GM23338 (cell line): ENCODE data around the gene SLC41A3. TPM values are rescaled to one million over a fixed set of nuclear protein-coding genes. Genes with fewer than 3 reads are reported as not detected.

ENCODE experiments used
- ATAC-seq: fragments of 200-7000 bp; cut with Tn5 transposase; 3 replicates; pipeline ENCODE4 v1.9.1; 2020
- DNase-seq: peaks from one replicate; pipeline ENCODE4 v3.0.0-alpha.2; 2015; ENCODE audit warnings: low spot score
- H2AFZ ChIP-seq: fragments of 200-600 bp; sonication (generic); 2 replicates; pipeline ENCODE4 v1.8.0; 2016; ENCODE audit warnings: antibody characterized with exemption, mild to moderate bottlenecking, moderate library complexity
- H3F3A ChIP-seq: fragments of 200-600 bp; sonication (generic); replicated peaks from 2 replicates; pipeline ENCODE4 v1.8.0; 2017; ENCODE audit warnings: antibody characterized with exemption, mixed run types, low read depth
- H3K27ac ChIP-seq: fragments of 200-600 bp; sonication (generic); 2 replicates; pipeline ENCODE4 v1.6.1; 2016; ENCODE audit warnings: low read depth
- H3K27me3 ChIP-seq: fragments of 200-600 bp; sonication (generic); 2 replicates; pipeline ENCODE4 v1.8.0; 2016; ENCODE audit warnings: mild to moderate bottlenecking, mixed run types, moderate library complexity; ENCODE audit not compliant: insufficient read depth
- H3K36me3 ChIP-seq: fragments of 200-600 bp; sonication (generic); 2 replicates; pipeline ENCODE4 v1.8.0; 2016; ENCODE audit warnings: mild to moderate bottlenecking; ENCODE audit not compliant: insufficient read depth
- H3K4me1 ChIP-seq: fragments of 200-600 bp; sonication (generic); 2 replicates; pipeline ENCODE4 v1.8.0; 2016; ENCODE audit warnings: mild to moderate bottlenecking, moderate library complexity; ENCODE audit not compliant: insufficient read depth
- H3K4me2 ChIP-seq: fragments of 200-600 bp; sonication (generic); 2 replicates; pipeline ENCODE4 v1.7.1; 2017; ENCODE audit warnings: mixed run types
- H3K4me3 ChIP-seq: fragments of 200-600 bp; sonication (generic); 2 replicates; pipeline ENCODE4 v1.6.1; 2016; ENCODE audit warnings: mixed run types
- H3K79me2 ChIP-seq: fragments of 200-600 bp; sonication (generic); replicated peaks from 2 replicates; pipeline ENCODE4 v1.8.0; 2017; ENCODE audit warnings: mild to moderate bottlenecking; ENCODE audit not compliant: insufficient read depth
- H3K9me2 ChIP-seq: fragments of 200-600 bp; sonication (generic); 2 replicates; pipeline ENCODE4 v1.8.0; 2017; ENCODE audit not compliant: insufficient read depth
- H4K20me1 ChIP-seq: fragments of 200-600 bp; sonication (generic); replicated peaks from 2 replicates; pipeline ENCODE4 v1.8.0; 2017; ENCODE audit warnings: mild to moderate bottlenecking; ENCODE audit not compliant: insufficient read depth
- H3K27ac Mint-ChIP-seq: 2 replicates; pipeline ENCODE4 v1.8.0; 2020; ENCODE audit warnings: inconsistent platforms, mild to moderate bottlenecking, moderate library complexity, mixed read lengths
- H3K27me3 Mint-ChIP-seq: 3 replicates; pipeline ENCODE4 v1.8.0; 2022; ENCODE audit warnings: low read depth, mild to moderate bottlenecking, moderate library complexity, mixed read lengths, inconsistent platforms; ENCODE audit not compliant: insufficient read depth, poor library complexity
- H3K36me3 Mint-ChIP-seq: 3 replicates; pipeline ENCODE4 v1.8.0; 2021; ENCODE audit warnings: low read depth, mild to moderate bottlenecking, inconsistent platforms, moderate library complexity, mixed read lengths
- H3K4me1 Mint-ChIP-seq: 3 replicates; pipeline ENCODE4 v1.8.0; 2020; ENCODE audit warnings: mild to moderate bottlenecking, inconsistent platforms, mixed read lengths
- H3K4me3 Mint-ChIP-seq: 3 replicates; pipeline ENCODE4 v1.8.0; 2021; ENCODE audit warnings: moderate library complexity, mild to moderate bottlenecking, inconsistent platforms, mixed read lengths
- H3K9me3 Mint-ChIP-seq: 3 replicates; pipeline ENCODE4 v1.8.0; 2020; ENCODE audit warnings: moderate library complexity, mild to moderate bottlenecking, inconsistent platforms, mixed read lengths
- CREB1 ChIP-seq: fragments of 250-450 bp; sonication (Bioruptor Pico); IDR thresholded peaks from 2 replicates; pipeline ENCODE4 v1.5.0; 2020; ENCODE audit warnings: low read depth, mild to moderate bottlenecking, moderate library complexity
- EZH2 ChIP-seq: fragments of 200-600 bp; sonication (generic); IDR thresholded peaks from one replicate; pipeline ENCODE4 v1.8.0; 2017; ENCODE audit warnings: antibody characterized with exemption, mild to moderate bottlenecking, low read depth; ENCODE audit not compliant: unreplicated experiment
- EZH2phosphoT487 ChIP-seq: fragments of 200-600 bp; sonication (generic); IDR thresholded peaks from one replicate; pipeline ENCODE4 v1.8.1; 2018; ENCODE audit warnings: antibody characterized with exemption; ENCODE audit not compliant: unreplicated experiment
- JUNB ChIP-seq: IDR thresholded peaks from one replicate; pipeline ENCODE4 v1.6.1; 2016; ENCODE audit warnings: antibody characterized with exemption; ENCODE audit not compliant: unreplicated experiment
- NANOG ChIP-seq: IDR thresholded peaks from 2 replicates; pipeline ENCODE4 v1.6.1; 2016; ENCODE audit warnings: antibody characterized with exemption, borderline replicate concordance
- POLR2AphosphoS5 ChIP-seq: IDR thresholded peaks from 2 replicates; pipeline ENCODE4 v1.6.1; 2016; ENCODE audit warnings: antibody characterized with exemption, low read depth
- STAT1 ChIP-seq: IDR thresholded peaks from one replicate; pipeline ENCODE4 v1.6.1; 2016; ENCODE audit warnings: antibody characterized with exemption; ENCODE audit not compliant: unreplicated experiment
- ZNF114 ChIP-seq: fragments of 250-450 bp; sonication (Bioruptor Pico); IDR thresholded peaks from 2 replicates; pipeline ENCODE4 v1.5.0; 2020; ENCODE audit warnings: mild to moderate bottlenecking, moderate library complexity
- ZNF331 ChIP-seq: fragments of 250-450 bp; sonication (Bioruptor Pico); IDR thresholded peaks from 2 replicates; pipeline ENCODE4 v1.5.0; 2020; ENCODE audit warnings: low read depth, mild to moderate bottlenecking, moderate library complexity
- polyA plus RNA-seq: library from polyadenylated mRNA; unstranded; fragments of >200 nt; fragmentation: Nextera tagmentation; extraction: Ambion mirVana; gene quantifications from 2 replicates; pipeline ENCODE4 v1.2.1, GENCODE V29; 2016
- total RNA-seq: library from RNA; depleted of rRNA; stranded (reverse); fragments of >200 nt; shearing (Covaris generic); gene quantifications from 2 replicates; pipeline ENCODE4 v1.2.3, GENCODE V29; 2014
- TF ChIP-seq, protein P1 (sequence below): fragments of 250-450 bp; sonication (Bioruptor Pico); IDR thresholded peaks from 2 replicates; pipeline ENCODE4 v1.5.0; 2020; ENCODE audit warnings: mild to moderate bottlenecking, moderate library complexity
- TF ChIP-seq, protein P2 (sequence below): IDR thresholded peaks from 2 replicates; pipeline ENCODE4 v1.6.1; 2016; ENCODE audit warnings: antibody characterized with exemption
- TF ChIP-seq, protein P3 (sequence below), 2 experiments: fragments of 200-600 bp in 1 of 2; sonication (generic) in 1 of 2; conservative IDR thresholded peaks; 2 replicates each; pipeline versions ENCODE4 v1.5.1 to v1.6.1; 2016 to 2017; ENCODE audit warnings: antibody characterized with exemption in 2 of 2, low read depth in 2 of 2, mild to moderate bottlenecking in 2 of 2, moderate library complexity in 1 of 2
- TF ChIP-seq, protein P4 (sequence below): IDR thresholded peaks from one replicate; pipeline ENCODE4 v1.6.1; 2018; ENCODE audit warnings: antibody characterized with exemption; ENCODE audit not compliant: unreplicated experiment

Gene SLC41A3
- total and polyA plus RNA-seq, 2 experiments from 2014 or later = 12.1 to 29.8 TPM

DNA sequence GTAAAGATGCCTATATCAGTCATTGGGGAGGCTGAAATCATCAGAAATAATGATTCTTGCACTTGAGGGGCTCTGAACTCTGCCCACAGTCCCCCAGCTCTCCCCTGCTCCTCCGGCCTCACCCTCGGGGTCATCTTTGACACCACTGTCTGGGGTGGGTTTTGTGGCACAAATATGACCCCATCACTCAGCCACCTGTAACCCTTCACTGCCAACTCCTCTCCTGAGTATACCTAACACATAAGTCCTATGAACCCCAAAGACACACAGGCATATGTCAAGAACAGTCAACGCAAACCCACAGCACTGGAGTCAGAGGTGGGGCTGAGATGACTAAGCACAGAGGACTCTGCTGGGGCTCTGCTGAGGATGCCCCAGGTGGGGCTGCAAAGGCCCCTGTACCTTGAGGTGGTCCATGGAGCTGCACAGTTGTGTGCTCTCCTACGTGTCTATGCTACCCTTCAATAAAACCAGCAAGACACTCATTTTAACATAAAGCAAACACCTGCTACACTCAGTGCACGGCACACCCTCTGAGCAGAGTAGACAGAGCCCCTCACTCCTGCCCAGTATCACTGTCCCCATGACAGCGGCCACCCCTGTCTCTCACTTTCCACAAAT, 29.9 kb downstream of the SLC41A3 start:
- DNase-seq (no peak), ATAC-seq (no peak)
- no peaks in the 10 kb centered on the region for H3K9me3 Mint-ChIP-seq
- H3K9me2 ChIP-seq = no peaks in the 10 kb centered on the region
- H4K20me1 ChIP-seq = no peaks in the 10 kb centered on the region
- peaks cover 7% of the 10 kb centered on the region for H3K4me1 Mint-ChIP-seq
- no peak overlapping the region for H3K4me2 ChIP-seq
- H3K27me3 Mint-ChIP-seq = peaks cover 6% of the 10 kb centered on the region
- H3K27ac ChIP-seq = no peak overlapping the region
- no peak overlapping the region for H3K4me3 Mint-ChIP-seq
- H3K27me3 ChIP-seq = no peaks in the 10 kb centered on the region
- H3K36me3 Mint-ChIP-seq = no peaks in the 10 kb centered on the region; the same call in 2 of the 3 replicates
- no peaks in the 10 kb centered on the region for H3K36me3 ChIP-seq
- TF ChIP-seq, protein P1, sequence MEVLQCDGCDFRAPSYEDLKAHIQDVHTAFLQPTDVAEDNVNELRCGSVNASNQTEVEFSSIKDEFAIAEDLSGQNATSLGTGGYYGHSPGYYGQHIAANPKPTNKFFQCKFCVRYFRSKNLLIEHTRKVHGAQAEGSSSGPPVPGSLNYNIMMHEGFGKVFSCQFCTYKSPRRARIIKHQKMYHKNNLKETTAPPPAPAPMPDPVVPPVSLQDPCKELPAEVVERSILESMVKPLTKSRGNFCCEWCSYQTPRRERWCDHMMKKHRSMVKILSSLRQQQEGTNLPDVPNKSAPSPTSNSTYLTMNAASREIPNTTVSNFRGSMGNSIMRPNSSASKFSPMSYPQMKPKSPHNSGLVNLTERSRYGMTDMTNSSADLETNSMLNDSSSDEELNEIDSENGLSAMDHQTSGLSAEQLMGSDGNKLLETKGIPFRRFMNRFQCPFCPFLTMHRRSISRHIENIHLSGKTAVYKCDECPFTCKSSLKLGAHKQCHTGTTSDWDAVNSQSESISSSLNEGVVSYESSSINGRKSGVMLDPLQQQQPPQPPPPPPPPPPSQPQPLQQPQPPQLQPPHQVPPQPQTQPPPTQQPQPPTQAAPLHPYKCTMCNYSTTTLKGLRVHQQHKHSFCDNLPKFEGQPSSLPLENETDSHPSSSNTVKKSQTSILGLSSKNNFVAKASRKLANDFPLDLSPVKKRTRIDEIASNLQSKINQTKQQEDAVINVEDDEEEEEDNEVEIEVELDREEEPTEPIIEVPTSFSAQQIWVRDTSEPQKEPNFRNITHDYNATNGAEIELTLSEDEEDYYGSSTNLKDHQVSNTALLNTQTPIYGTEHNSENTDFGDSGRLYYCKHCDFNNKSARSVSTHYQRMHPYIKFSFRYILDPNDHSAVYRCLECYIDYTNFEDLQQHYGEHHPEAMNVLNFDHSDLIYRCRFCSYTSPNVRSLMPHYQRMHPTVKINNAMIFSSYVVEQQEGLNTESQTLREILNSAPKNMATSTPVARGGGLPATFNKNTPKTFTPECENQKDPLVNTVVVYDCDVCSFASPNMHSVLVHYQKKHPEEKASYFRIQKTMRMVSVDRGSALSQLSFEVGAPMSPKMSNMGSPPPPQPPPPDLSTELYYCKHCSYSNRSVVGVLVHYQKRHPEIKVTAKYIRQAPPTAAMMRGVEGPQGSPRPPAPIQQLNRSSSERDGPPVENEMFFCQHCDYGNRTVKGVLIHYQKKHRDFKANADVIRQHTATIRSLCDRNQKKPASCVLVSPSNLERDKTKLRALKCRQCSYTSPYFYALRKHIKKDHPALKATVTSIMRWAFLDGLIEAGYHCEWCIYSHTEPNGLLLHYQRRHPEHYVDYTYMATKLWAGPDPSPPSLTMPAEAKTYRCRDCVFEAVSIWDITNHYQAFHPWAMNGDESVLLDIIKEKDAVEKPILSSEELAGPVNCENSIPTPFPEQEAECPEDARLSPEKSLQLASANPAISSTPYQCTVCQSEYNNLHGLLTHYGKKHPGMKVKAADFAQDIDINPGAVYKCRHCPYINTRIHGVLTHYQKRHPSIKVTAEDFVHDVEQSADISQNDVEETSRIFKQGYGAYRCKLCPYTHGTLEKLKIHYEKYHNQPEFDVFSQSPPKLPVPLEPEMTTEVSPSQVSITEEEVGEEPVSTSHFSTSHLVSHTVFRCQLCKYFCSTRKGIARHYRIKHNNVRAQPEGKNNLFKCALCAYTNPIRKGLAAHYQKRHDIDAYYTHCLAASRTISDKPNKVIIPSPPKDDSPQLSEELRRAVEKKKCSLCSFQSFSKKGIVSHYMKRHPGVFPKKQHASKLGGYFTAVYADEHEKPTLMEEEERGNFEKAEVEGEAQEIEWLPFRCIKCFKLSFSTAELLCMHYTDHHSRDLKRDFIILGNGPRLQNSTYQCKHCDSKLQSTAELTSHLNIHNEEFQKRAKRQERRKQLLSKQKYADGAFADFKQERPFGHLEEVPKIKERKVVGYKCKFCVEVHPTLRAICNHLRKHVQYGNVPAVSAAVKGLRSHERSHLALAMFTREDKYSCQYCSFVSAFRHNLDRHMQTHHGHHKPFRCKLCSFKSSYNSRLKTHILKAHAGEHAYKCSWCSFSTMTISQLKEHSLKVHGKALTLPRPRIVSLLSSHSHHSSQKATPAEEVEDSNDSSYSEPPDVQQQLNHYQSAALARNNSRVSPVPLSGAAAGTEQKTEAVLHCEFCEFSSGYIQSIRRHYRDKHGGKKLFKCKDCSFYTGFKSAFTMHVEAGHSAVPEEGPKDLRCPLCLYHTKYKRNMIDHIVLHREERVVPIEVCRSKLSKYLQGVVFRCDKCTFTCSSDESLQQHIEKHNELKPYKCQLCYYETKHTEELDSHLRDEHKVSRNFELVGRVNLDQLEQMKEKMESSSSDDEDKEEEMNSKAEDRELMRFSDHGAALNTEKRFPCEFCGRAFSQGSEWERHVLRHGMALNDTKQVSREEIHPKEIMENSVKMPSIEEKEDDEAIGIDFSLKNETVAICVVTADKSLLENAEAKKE = no peak
- TF ChIP-seq ZNF114 (no peak), STAT1 (no peak), ZNF331 (CRISPR knock-in tag) (no peak), EZH2 (no peak), JUNB (no peak), NANOG (no peak), EZH2phosphoT487 (no peak), CREB1 (CRISPR knock-in tag) (no peak), POLR2AphosphoS5 (no peak)
- TF ChIP-seq, protein P2, sequence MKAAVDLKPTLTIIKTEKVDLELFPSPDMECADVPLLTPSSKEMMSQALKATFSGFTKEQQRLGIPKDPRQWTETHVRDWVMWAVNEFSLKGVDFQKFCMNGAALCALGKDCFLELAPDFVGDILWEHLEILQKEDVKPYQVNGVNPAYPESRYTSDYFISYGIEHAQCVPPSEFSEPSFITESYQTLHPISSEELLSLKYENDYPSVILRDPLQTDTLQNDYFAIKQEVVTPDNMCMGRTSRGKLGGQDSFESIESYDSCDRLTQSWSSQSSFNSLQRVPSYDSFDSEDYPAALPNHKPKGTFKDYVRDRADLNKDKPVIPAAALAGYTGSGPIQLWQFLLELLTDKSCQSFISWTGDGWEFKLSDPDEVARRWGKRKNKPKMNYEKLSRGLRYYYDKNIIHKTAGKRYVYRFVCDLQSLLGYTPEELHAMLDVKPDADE = no peak
- TF ChIP-seq, protein P3, sequence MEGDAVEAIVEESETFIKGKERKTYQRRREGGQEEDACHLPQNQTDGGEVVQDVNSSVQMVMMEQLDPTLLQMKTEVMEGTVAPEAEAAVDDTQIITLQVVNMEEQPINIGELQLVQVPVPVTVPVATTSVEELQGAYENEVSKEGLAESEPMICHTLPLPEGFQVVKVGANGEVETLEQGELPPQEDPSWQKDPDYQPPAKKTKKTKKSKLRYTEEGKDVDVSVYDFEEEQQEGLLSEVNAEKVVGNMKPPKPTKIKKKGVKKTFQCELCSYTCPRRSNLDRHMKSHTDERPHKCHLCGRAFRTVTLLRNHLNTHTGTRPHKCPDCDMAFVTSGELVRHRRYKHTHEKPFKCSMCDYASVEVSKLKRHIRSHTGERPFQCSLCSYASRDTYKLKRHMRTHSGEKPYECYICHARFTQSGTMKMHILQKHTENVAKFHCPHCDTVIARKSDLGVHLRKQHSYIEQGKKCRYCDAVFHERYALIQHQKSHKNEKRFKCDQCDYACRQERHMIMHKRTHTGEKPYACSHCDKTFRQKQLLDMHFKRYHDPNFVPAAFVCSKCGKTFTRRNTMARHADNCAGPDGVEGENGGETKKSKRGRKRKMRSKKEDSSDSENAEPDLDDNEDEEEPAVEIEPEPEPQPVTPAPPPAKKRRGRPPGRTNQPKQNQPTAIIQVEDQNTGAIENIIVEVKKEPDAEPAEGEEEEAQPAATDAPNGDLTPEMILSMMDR (conservative IDR thresholded peaks at IDR 0.05; ENCODE audit: low read depth in 2 of 2) = no peak
- TF ChIP-seq, protein P4, sequence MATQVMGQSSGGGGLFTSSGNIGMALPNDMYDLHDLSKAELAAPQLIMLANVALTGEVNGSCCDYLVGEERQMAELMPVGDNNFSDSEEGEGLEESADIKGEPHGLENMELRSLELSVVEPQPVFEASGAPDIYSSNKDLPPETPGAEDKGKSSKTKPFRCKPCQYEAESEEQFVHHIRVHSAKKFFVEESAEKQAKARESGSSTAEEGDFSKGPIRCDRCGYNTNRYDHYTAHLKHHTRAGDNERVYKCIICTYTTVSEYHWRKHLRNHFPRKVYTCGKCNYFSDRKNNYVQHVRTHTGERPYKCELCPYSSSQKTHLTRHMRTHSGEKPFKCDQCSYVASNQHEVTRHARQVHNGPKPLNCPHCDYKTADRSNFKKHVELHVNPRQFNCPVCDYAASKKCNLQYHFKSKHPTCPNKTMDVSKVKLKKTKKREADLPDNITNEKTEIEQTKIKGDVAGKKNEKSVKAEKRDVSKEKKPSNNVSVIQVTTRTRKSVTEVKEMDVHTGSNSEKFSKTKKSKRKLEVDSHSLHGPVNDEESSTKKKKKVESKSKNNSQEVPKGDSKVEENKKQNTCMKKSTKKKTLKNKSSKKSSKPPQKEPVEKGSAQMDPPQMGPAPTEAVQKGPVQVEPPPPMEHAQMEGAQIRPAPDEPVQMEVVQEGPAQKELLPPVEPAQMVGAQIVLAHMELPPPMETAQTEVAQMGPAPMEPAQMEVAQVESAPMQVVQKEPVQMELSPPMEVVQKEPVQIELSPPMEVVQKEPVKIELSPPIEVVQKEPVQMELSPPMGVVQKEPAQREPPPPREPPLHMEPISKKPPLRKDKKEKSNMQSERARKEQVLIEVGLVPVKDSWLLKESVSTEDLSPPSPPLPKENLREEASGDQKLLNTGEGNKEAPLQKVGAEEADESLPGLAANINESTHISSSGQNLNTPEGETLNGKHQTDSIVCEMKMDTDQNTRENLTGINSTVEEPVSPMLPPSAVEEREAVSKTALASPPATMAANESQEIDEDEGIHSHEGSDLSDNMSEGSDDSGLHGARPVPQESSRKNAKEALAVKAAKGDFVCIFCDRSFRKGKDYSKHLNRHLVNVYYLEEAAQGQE = no peak
- H3K4me3 ChIP-seq = no peak overlapping the region
- no peaks in the 10 kb centered on the region for H3F3A ChIP-seq
- no peak overlapping the region for H2AFZ ChIP-seq
- H3K79me2 ChIP-seq = no peaks in the 10 kb centered on the region
- H3K27ac Mint-ChIP-seq = no peak overlapping the region; the same call in 1 of the 2 replicates
- no peaks in the 10 kb centered on the region for H3K4me1 ChIP-seq
